Measurements from ENCODE around the gene CRTC2.
"Not testable (repeated sequence)": the region's sequence is repeated elsewhere in the genome, so short reads cannot be mapped to it uniquely, and the experiment has no call there.

CRTC2 gene

GRCh38 chr1:153922972-153923925, 35.2 kb downstream of the CRTC2 start, which contains the start of gene GATAD2B:
Gene GATAD2B (minus strand): TSS chr1:153922972. CDS start chr1:153828347, 94,625 bp downstream.
- peak; percentile 96 for DNase-seq

DNA sequence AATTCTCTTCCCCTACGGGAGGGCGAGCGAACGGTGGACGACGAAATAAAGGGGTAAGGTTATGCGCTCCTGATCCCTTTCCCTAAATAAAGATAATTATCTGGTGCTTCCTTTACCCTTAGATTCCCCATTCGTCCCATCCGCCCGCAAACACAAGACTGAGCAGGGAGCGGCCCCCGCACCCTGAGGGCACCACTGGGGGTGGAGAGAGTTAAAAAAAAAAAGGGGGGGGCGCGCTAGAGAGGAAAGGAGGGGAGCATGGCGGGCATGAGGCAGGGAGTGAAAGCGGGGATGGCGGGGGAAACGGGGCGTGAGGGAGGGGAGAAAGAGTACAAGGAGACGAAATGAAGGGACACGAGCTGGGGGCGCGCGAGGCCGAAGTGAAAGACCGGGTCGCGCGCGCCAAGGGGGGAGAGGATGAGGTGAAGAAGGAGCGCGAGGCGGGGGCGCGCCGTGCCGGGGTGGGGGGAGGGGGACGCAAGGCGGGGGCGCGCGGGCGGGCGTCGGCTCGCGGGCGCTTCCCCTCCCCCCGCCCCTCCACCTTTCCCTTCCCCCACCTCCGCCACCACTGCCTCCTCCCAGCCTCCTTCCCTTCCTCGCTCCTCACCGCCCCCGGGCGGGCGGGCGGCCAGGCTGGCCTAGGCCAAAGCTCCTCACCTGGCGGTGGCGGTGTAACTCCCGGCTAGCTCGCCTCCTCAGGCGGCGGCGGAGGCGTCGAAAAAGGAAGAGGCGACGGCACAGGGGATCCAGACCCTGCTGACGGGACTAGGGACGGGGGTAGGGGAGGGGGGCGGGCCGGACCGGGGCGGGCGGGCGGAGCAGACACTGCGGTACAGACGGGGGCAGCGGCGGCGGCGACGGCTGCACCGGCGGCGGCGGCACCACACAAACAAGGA, 36.1 kb downstream of the CRTC2 start:
- peak; percentile 46 for DNase-seq

DNA sequence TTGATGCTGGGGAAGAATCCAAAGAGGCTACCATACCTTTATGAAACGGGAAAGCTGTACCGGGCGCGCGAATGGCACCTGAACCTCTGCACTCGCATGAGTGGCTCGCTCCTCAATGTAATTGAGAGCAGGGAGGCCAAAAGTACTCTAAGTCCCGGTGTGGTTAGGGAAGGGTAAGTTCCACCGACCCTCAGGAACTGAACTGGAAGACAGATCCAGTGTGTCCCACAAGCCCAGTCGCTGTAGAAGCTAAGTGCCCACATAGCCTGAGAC, 36.7 kb downstream of the CRTC2 start:
- no peak for DNase-seq

- DNase-seq = no peak
Observed at GRCh38 chr1:153921080-153921802, 37.2 kb downstream of the CRTC2 start.

- DNase-seq = no peak
Observed at GRCh38 chr1:153919876-153920852, 38.2 kb downstream of the CRTC2 start.

DNA sequence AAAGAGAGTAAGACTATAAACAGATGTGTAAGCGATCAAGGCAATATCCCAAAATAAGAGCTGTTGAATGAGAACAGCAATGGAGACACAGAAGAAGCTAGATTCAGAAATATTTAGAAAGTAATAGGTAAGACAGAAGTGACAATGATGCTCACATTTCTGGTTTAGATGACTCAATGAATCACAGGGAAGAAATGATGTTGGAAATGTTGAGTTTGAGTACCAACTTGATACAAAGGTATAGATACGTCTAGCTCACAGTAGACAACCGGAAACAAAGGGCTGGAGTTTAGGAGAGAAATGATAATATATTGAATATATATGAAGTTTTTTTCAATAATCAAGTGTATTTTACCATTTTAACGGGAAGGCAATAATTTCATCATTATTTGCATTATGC, 42.1 kb downstream of the CRTC2 start:
- no peak for DNase-seq

DNA sequence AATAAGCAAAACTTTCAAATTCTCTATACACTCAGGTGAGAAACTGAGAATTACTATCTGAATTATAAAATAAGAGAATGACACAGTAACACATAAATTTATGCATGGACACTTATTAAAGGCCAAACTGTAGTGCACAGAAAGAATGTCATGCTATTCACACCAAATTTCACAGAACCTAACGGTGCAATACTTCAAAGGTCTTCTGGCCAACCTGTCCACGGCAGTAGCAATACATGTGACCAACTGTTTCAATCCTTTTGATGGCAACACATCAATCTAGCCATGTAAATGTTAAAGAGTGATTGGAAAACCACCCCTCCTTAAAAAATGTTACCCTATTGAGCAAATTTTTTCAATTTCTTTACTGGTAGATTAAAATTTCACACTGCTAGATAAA, 46.1 kb downstream of the CRTC2 start:
- DNase-seq = no peak

- DNase-seq = not testable (repeated sequence)
Observed at GRCh38 chr1:153910560-153910959, 47.9 kb downstream of the CRTC2 start.

- DNase-seq = no peak
Observed at GRCh38 chr1:153908071-153908470, 50.3 kb downstream of the CRTC2 start.

GRCh38 chr1:153907134-153907533, 51.3 kb downstream of the CRTC2 start:
- DNase-seq = no peak

DNA sequence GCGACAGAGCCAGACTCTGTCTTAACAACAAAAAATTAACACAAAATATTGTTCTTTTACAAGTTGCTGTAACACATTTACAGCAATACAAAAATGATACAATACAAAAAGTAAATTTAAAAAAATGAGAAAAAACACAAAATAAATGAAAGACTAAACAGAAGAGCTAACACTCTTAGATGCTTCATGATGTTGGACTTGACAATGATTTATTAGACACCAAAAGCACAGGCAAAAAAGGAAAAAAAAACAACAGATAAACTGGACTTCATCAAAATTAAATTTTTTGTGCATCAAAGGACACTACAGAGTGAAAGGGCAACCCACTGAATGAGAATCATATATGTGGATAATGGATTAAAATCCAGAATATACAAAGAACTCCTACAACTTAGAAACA, 52.0 kb downstream of the CRTC2 start:
- no peak for DNase-seq

- DNase-seq = not testable (repeated sequence)
Observed at GRCh38 chr1:153905908-153906307, 52.5 kb downstream of the CRTC2 start.

DNA sequence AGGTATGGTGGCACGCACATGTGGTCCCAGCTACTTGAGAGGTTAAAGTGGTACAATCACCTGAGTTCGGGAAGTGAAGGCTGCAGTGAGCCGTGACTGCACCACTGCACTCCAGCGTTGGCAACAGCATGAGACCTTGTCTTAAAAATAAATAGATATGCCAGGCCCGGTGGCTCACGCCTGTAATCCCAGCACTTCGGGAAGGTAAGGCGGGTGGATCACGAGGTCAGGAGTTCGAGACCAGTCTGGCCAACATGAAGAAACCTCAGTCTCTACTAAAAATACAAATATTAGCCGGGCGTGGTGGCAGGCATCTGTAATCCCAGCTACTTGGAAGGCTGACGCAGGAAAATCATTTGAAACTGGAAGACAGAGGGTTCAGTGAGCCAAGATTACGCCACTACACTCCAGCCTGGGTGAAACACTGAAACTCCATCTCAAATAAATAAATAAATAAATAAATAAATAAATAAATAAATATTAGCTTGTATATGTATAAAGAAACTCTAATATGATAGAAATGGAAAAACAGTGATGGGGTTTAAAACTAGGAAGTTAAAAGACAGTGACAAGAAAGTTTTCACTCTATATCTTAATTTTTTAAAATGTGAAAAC, 54.5 kb downstream of the CRTC2 start:
- DNase-seq = no peak

DNA sequence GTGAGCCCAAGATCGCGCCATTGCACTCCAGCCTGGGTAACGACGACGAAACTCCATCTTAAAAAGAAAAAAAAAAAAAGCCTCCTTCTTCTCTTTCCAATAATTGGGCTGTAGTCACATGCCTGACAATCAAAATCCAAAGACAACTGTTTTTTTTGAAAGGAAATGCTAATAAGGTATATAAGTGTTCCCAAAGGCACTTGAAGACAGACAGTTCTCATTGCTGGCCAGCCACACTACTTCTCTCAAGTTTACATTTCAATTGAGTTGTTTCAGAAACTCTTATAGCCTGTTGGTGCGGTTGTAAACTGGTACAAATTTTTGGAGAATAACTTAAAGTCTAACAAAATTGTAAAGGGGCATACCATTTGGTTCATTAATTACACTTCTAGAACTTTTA, 58.9 kb downstream of the CRTC2 start:
- DNase-seq = no peak

Measured in activated CD4-positive, alpha-beta T cell treated with anti-CD3 and anti-CD28 coated beads, Interleukin-2, amount 50 U/mL, for 1 hour (primary cell).